HG03558 (cell line): ENCODE measurements around the gene SSR1.
A peak's percentile ranks its signal among the peaks of the same experiment; 100 is the strongest.

ENCODE experiments used
- ATAC-seq: cut with Tn5 transposase; IDR thresholded peaks from one replicate; pipeline ENCODE4 v1.9.1; 2021; ENCODE audit warnings: moderate number of reproducible peaks; ENCODE audit not compliant: unreplicated experiment; ENCODE audit errors: extremely low read depth

The SSR1 gene

GRCh38 chr6:7261032-7261841 lies 51.8 kb downstream of the SSR1 start:
- peak; percentile 63 for ATAC-seq

DNA sequence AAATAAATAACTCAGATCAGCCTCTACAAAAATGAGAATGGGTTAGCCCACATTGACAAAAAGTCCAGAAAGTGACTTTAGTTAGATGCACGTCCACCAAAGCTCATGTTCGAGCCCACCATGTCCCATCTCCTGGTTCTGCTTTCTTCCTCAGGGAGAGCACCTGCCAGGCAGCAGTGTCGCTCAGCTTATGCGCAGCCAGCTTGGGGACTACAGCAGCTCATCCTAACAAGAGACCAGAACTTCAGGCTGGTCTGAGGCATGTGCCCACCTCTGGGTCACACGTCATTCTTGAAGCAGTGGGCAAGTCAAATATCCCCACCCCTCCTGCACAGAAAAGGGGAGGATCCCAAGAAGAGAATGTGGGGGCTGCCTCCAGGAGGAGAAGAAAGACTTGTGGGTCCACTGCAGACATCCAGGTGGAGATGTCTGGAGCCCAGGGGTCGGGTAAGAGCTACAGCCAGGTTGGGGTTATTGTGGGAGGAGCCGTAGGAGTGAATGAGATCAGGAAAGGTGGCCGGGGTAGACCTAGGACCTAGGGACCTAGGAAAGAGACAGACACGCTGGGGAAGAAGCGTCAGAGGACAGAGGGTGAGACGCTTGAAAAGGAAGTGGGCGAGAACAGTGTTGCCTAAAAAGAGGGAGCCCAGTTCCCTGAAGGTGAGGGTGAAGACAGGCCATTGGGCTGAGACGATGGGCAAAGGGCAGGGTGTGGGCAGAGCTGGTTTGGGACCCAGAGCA lies 52.5 kb downstream of the SSR1 start:
- no peak for ATAC-seq

GRCh38 chr6:7258231-7258763 lies 54.7 kb downstream of the SSR1 start:
- no peak for ATAC-seq

DNA sequence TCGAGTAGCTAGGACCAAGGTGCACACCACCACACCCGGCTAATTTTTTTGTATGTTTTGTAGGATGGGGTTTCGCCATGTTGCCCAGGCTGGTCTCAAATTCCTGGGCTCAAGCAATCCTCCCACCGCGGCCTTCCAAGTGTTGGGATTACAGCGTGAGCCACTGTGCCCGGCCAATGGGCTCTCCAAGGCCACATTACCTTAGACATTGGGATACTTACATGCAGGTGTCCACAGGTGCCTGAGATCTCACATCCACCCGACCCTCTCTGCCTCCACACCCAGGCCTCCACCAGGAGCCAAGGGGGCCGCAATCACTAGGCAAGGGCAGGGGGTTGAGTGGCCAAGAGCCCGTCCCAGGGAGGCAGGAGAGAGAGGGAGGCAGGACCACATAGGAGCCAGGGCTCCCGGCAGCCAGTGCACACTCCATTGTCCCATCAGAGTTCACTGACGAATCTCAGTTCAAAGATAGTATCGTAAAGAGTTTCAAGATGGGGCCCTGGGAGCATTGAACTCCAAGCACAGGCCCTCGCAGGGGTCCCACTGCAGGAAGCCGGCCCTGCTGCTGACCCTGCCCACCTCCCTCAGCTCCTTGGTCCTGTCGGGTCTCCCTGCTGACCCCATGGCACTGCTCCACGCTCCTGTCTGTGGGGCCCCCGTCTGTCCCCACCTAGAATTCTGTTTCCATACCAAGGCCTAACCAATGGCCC lies 55.3 kb downstream of the SSR1 start:
- ATAC-seq = no peak

DNA sequence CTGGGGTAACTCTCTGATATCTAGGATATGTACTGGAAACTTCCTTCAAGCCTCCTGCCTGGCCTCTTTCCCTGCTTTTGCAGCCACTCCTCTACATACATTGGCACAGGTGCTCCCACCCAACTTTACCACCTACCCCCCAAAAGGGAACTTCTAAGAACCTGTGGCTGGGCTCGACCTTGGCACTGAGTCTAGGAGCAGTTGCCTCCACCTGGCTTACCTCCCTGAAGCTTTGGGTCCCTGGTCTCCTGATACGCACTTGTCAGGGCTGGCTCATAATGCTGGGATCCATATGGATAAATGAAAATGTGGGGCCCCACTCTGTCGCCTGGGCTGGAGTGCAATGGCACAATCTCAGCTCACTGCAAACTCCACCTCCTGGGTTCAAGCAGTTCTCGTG lies 56.2 kb downstream of the SSR1 start:
- ATAC-seq = no peak

DNA sequence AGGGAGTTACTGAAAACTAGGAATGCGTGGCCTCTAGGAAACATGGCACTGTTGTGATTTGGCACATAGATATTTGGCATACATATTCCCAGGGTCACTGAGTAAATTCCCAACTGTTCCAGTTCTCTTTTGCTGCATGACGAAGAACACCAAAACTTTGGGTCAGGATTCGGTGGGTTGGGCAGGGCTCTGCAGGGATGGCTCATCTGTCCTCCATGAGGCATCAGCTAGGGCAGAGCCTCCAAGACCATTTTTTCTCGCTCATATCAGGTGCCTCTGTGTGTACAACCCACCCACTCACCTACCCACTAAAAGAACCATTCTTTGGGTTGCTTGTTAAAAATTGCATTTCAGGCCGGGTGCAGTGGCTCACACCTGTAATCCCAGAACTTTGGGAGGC lies 57.1 kb downstream of the SSR1 start:
- ATAC-seq = no peak

GRCh38 chr6:7254980-7255835 lies 57.8 kb downstream of the SSR1 start:
- ATAC-seq = no peak

DNA sequence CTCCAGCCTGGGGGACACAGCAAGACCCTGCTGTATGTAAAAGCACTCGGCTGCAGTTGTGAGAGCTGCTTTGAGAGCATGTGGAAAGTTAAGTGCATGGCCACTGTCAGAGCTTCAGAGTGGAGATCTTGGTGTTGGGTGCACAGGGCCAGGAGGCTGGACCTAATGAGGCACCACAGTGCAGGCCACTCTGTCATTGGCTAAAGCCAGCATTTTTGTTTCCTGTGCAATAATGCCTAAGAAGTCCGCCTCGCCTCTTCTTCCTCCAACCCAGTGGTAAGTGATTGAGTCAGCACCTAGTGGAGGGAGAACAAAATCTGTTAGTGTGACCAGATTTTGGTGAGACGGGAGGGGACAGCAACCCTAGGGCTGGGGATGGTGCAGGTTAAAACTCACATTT lies 60.6 kb downstream of the SSR1 start:
- ATAC-seq = no peak

GRCh38 chr6:7251646-7252260 lies 61.2 kb downstream of the SSR1 start:
- no peak for ATAC-seq

DNA sequence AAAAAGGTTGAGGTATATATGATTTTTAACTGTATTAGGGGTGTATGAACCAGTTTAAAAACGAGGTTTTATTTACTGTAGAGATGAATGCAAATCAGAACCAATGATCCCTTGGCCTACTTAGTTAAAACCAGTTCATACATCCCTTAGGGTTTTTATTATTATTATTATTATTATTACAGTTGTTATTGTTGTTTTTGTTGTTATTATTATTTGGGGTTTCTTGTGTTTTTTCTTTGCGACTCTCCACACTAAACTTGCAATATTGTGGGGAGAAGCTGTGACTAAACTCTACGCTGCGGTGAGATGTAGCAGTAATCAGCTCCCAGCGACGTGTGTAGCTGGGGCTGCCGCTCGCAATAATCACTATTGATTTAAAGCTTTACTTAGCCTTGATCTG lies 62.2 kb downstream of the SSR1 start:
- no peak for ATAC-seq

- no peak for ATAC-seq
Observed at GRCh38 chr6:7249946-7250643, 62.9 kb downstream of the SSR1 start.

DNA sequence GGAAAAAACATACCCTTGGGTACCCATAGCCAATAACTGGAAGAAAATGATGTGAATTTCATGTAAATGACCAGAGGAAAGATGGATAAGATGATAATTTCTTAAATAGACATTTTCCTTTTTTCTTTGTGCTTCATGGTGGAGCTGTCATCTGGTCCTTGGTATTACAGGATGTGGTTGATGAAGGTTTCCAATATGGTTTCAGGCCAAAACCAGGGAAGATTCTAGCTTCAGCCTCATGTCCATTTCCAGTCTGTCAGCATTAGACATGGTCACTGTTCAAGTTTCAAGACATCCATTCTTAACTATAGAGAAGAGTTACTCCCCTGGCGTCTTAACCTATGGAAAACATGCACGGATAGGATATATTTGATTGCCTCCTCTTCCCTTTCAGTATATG lies 63.6 kb downstream of the SSR1 start:
- no peak for ATAC-seq

- ATAC-seq = no peak
Observed at GRCh38 chr6:7247828-7248227, 65.2 kb downstream of the SSR1 start.

DNA sequence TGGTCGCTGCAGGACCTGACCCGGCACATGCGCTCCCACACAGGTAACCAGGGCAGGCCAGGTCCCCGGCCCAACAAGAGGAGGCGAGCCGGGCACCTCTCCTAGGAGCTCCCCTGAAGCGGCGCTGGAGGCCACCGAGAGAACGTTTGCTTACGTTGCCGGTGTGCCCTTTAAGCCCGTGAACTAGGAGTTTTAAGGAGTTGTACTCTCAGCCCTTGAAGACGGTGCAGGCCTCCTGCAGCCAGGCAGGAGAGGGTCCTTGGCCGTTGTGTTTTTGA lies 65.9 kb downstream of the SSR1 start:
- no peak for ATAC-seq

- ATAC-seq = no peak
Observed at GRCh38 chr6:7246401-7247178, 66.4 kb downstream of the SSR1 start.

DNA sequence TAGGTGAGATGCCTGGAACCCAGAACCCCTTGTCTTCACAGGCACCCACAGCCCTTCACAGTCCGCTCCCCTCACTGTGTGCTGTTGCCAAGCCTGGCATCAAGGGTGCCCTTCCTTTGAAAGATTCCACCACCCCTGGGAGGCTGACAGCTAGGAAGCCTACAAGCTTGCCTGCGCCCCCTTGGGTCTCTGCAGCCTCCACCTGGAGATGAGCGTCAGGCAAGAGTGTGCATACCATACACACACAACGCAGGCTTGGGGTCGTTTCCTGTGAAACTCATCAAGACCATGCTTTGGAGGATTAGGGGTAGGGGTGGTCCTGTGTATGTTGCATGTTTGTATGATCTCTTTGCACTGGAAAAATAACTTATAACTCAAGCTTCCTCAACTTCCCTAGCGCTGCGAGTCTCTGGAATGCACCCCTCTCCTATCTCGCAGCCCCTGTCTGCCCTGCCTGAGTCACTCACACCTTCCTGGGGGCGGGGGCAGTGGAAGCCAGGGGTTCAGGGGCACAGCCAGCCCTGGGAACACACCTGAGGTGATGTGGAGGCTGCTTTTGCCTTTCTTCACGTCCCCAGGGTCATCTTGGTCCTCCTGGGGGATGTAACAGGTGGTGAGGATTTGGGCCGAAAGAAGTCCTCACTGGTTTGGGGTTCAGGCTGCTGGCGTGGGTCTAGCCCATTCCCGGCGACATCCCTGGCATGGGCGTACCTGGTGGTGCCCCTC lies 67.2 kb downstream of the SSR1 start:
- no peak for ATAC-seq

GRCh38 chr6:7243179-7243981 lies 69.6 kb downstream of the SSR1 start:
- peak; percentile 40 for ATAC-seq
